ENCODE data around the gene SUMF2.

DNA sequence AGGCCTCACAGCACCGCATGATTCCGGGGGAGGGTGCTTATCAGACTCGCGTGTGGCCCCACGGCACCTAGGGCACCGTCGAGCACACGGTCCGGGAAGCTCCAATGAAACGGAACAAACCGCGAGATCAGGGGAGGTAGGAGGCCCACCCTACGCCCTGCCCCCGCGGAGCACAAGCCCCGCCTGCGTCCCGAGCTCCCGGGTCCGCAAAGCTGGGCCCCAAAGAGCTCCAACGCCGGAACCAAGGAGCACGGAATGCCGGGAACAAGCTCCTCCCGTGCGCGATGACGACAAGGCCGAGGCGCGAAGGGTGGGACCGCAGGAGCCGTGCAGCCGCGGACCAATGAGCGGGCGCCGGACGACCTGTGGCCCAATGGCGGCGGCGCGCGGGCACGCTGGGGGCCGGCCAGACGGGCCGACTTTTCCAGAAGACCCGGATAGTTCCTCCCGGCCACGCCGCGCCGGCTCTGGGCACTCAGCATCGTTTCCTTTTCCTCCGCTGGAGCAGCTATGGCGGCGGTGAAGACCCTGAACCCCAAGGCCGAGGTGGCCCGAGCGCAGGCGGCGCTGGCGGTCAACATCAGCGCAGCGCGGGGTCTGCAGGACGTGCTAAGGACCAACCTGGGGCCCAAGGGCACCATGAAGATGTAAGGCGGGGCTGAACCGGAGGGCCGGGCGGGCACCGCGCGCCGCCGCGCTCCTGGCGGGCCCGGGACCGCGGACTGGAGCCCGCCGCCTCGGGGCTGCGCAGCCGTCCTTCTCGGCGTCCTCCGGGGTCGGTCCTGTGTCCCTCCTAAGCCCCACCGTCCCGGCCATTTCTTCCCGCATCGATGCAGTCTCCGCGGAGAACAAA lies 12.5 kb upstream of the SUMF2 start, which contains the start of the genes CCT6A and PSPH:
- TF ChIP-seq, protein P1, sequence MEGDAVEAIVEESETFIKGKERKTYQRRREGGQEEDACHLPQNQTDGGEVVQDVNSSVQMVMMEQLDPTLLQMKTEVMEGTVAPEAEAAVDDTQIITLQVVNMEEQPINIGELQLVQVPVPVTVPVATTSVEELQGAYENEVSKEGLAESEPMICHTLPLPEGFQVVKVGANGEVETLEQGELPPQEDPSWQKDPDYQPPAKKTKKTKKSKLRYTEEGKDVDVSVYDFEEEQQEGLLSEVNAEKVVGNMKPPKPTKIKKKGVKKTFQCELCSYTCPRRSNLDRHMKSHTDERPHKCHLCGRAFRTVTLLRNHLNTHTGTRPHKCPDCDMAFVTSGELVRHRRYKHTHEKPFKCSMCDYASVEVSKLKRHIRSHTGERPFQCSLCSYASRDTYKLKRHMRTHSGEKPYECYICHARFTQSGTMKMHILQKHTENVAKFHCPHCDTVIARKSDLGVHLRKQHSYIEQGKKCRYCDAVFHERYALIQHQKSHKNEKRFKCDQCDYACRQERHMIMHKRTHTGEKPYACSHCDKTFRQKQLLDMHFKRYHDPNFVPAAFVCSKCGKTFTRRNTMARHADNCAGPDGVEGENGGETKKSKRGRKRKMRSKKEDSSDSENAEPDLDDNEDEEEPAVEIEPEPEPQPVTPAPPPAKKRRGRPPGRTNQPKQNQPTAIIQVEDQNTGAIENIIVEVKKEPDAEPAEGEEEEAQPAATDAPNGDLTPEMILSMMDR (IDR thresholded peaks at IDR 0.05; ENCODE audit: insufficient read depth, low read depth, low read length), result no peak
- no peak for TF ChIP-seq EZH2 (IDR thresholded peaks at IDR 0.05; ENCODE audit: insufficient read depth, low read length)
